ENCODE data around the gene SNW1. TPM values are rescaled to one million over a fixed set of nuclear protein-coding genes. Genes with fewer than 3 reads are reported as not detected.

SNW1 gene
- total RNA-seq, 3 donors from 2014 or later (not counting 1 experiment from before 2014, with no cell fraction given), result 89.7 to 106 (median 103) TPM

- Histone ChIP-seq H3K36me3 (ENCODE audit: control insufficient read depth, insufficient read depth, low read length) (peaks cover 80% of the 10 kb centered on the region), H3K27ac (ENCODE audit: low read length) (no peak overlapping the region), H3K27me3 (ENCODE audit: control insufficient read depth, insufficient read depth, low read length) (no peaks in the 10 kb centered on the region), H3K4me3 (ENCODE audit: low read length) (no peak overlapping the region), H3K9me3 (ENCODE audit: control insufficient read depth, insufficient read depth, low read length) (no peaks in the 10 kb centered on the region), H3K4me1 (ENCODE audit: control insufficient read depth, insufficient read depth, low read length) (no peaks in the 10 kb centered on the region)
- intact Hi-C loops (cut with micrococcal nuclease), result no loop called here
- peaks cover 13% of the 10 kb centered on the region for H3K36me3 Mint-ChIP-seq
- ATAC-seq (no peak), DNase-seq (no peak)
- H3K27me3 Mint-ChIP-seq (ENCODE audit: low read depth in 2 of 2), result no peaks in the 10 kb centered on the region
- H3K27ac Mint-ChIP-seq, result peak overlapping the region; percentile 42 to 43
- WGBS (ENCODE audit: insufficient coverage), result 100% methylated on average over 1 of the region's 3 CpGs
- peaks cover 0 to 4% of the 10 kb centered on the region in 2 donors for H3K4me1 Mint-ChIP-seq
- no peaks in the 10 kb centered on the region for H3K9me3 Mint-ChIP-seq
- TF ChIP-seq CTCF (IDR thresholded peaks at IDR 0.05), result no peak
- H3K4me3 Mint-ChIP-seq, result no peak overlapping the region
Observed at GRCh38 chr14:77722301-77722700, 38.7 kb downstream of the SNW1 start.

- no peaks in the 10 kb centered on the region for H3K4me1 ChIP-seq (ENCODE audit: control insufficient read depth, insufficient read depth, low read length)
- no peak overlapping the region for H3K27ac ChIP-seq (ENCODE audit: low read length)
- WGBS (ENCODE audit: insufficient coverage), result 100% methylated on average over 5 of the region's 5 CpGs
- ATAC-seq (no peak), DNase-seq (no peak)
- intact Hi-C loops (cut with micrococcal nuclease), result no loop called here
- H3K4me3 ChIP-seq (ENCODE audit: low read length), result no peak overlapping the region
- no peaks in the 10 kb centered on the region for H3K9me3 ChIP-seq (ENCODE audit: control insufficient read depth, insufficient read depth, low read length)
- H3K9me3 Mint-ChIP-seq, result no peaks in the 10 kb centered on the region
- H3K4me1 Mint-ChIP-seq, result peaks cover 0 to 4% of the 10 kb centered on the region in 2 donors
- peaks cover 76% of the 10 kb centered on the region for H3K36me3 ChIP-seq (ENCODE audit: control insufficient read depth, insufficient read depth, low read length)
- H3K27me3 ChIP-seq (ENCODE audit: control insufficient read depth, insufficient read depth, low read length), result no peaks in the 10 kb centered on the region
- H3K27ac Mint-ChIP-seq, result no peak overlapping the region
- H3K4me3 Mint-ChIP-seq, result no peak overlapping the region
- no peaks in the 10 kb centered on the region for H3K27me3 Mint-ChIP-seq (ENCODE audit: low read depth in 2 of 2)
- peaks cover 10% of the 10 kb centered on the region for H3K36me3 Mint-ChIP-seq
- TF ChIP-seq CTCF (IDR thresholded peaks at IDR 0.05), result no peak
Observed at GRCh38 chr14:77721437-77721836, 39.5 kb downstream of the SNW1 start.

- Mint-ChIP-seq H3K27me3 (ENCODE audit: low read depth in 2 of 2) (no peaks in the 10 kb centered on the region), H3K9me3 (no peaks in the 10 kb centered on the region), H3K36me3 (peaks cover 12% of the 10 kb centered on the region), H3K27ac (peak overlapping the region; percentile 28 to 61), H3K4me3 (no peak overlapping the region), H3K4me1 (peaks cover 0 to 6% of the 10 kb centered on the region in 2 donors)
- H3K4me3 ChIP-seq (ENCODE audit: low read length), result no peak overlapping the region
- ATAC-seq, result no peak
- DNase-seq, result no peak
- no peak for TF ChIP-seq CTCF (IDR thresholded peaks at IDR 0.05)
- no peak overlapping the region for H3K27ac ChIP-seq (ENCODE audit: low read length)
- H3K36me3 ChIP-seq (ENCODE audit: control insufficient read depth, insufficient read depth, low read length), result peaks cover 65% of the 10 kb centered on the region
- intact Hi-C loops (cut with micrococcal nuclease), result no loop called here
- H3K4me1 ChIP-seq (ENCODE audit: control insufficient read depth, insufficient read depth, low read length), result no peaks in the 10 kb centered on the region
- no peaks in the 10 kb centered on the region for H3K27me3 ChIP-seq (ENCODE audit: control insufficient read depth, insufficient read depth, low read length)
- H3K9me3 ChIP-seq (ENCODE audit: control insufficient read depth, insufficient read depth, low read length), result no peaks in the 10 kb centered on the region
- 87% methylated on average over 5 of the region's 5 CpGs for WGBS (ENCODE audit: insufficient coverage)
Observed at GRCh38 chr14:77717608-77718305, 43.2 kb downstream of the SNW1 start.

- no peak for TF ChIP-seq CTCF (IDR thresholded peaks at IDR 0.05)
- Mint-ChIP-seq H3K36me3 (peaks cover 12% of the 10 kb centered on the region), H3K4me1 (peaks cover 2 to 6% of the 10 kb centered on the region in 2 donors), H3K9me3 (no peaks in the 10 kb centered on the region), H3K4me3 (no peak overlapping the region), H3K27me3 (ENCODE audit: low read depth in 2 of 2) (no peaks in the 10 kb centered on the region), H3K27ac (peak overlapping the region in 1 of 2 donors; percentile 35)
- H3K27me3 ChIP-seq (ENCODE audit: control insufficient read depth, insufficient read depth, low read length), result no peaks in the 10 kb centered on the region
- intact Hi-C loops (cut with micrococcal nuclease), result no loop called here
- DNase-seq (no peak), ATAC-seq (no peak)
- H3K4me1 ChIP-seq (ENCODE audit: control insufficient read depth, insufficient read depth, low read length), result no peaks in the 10 kb centered on the region
- WGBS (ENCODE audit: insufficient coverage), result 87% methylated on average over 6 of the region's 6 CpGs
- H3K4me3 ChIP-seq (ENCODE audit: low read length), result no peak overlapping the region
- H3K9me3 ChIP-seq (ENCODE audit: control insufficient read depth, insufficient read depth, low read length), result no peaks in the 10 kb centered on the region
- H3K36me3 ChIP-seq (ENCODE audit: control insufficient read depth, insufficient read depth, low read length), result peaks cover 56% of the 10 kb centered on the region
- H3K27ac ChIP-seq (ENCODE audit: low read length), result no peak overlapping the region
Observed at GRCh38 chr14:77714926-77715325, 46.0 kb downstream of the SNW1 start.
